ENCODE data around the gene CAD.

Gene CAD

GRCh38 chr2:27225526-27225925, 8.4 kb downstream of the CAD start:
- DNase-seq (ENCODE audit: low read depth in 2 of 2), result no peak

- no peak for DNase-seq (ENCODE audit: low read depth in 2 of 2)
These were observed 10.3 kb downstream of the CAD start for GRCh38 chr2:27227501-27227900.

DNA sequence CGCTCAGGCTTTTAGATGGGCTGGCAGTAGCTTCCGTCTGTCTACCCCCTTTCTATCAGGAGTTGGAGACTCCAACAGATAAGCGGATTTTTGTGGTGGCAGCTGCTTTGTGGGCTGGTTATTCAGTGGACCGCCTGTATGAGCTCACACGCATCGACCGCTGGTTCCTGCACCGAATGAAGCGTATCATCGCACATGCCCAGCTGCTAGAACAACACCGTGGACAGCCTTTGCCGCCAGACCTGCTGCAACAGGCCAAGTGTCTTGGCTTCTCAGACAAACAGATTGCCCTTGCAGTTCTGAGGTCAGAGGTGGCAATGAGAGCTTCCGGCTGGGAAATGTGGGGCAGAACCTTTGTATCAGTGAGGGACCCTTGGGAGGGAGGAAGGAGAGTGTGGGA, 14.8 kb downstream of the CAD start:
- no peak for DNase-seq (ENCODE audit: low read depth in 2 of 2)

- DNase-seq (ENCODE audit: low read depth in 2 of 2), result no peak
These were observed 16.2 kb downstream of the CAD start for GRCh38 chr2:27233341-27233740.

DNA sequence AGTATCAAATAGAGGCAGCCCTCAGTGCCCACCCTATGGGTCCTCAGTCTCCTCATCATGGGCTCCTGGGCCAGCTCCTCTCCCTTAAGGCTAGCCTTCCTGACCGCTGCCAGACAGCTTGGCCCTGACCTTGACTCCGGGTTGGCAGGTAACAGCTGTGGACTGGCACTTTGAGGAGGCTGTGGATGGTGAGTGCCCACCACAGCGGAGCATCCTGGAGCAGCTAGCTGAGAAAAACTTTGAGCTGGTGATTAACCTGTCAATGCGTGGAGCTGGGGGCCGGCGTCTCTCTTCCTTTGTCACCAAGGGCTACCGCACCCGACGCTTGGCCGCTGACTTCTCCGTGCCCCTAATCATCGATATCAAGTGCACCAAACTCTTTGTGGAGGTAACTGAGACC, 19.0 kb downstream of the CAD start:
- no peak for DNase-seq (ENCODE audit: low read depth in 2 of 2)

GRCh38 chr2:27236626-27237025, 19.5 kb downstream of the CAD start:
- DNase-seq (ENCODE audit: low read depth in 2 of 2), result no peak

DNA sequence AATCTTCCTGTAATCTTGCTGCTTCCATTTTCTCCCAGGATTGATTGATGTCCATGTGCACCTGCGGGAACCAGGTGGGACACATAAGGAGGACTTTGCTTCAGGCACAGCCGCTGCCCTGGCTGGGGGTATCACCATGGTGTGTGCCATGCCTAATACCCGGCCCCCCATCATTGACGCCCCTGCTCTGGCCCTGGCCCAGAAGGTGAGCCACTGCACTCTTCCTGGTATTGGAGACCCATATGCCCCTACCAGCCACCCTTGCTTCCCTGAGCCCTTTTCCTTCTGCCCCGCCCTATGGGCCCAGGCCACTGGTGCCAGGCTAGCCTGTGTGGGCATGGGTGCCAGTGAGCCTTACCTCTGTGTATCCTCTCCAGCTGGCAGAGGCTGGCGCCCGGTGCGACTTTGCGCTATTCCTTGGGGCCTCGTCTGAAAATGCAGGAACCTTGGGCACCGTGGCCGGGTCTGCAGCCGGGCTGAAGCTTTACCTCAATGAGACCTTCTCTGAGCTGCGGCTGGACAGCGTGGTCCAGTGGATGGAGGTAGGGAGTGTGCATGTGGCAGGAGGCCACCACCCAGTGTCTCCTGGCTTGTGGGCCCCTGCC, 20.3 kb downstream of the CAD start:
- no peak for DNase-seq (ENCODE audit: low read depth in 2 of 2)

GRCh38 chr2:27238976-27239375, 21.8 kb downstream of the CAD start:
- DNase-seq (ENCODE audit: low read depth in 2 of 2), result no peak

- DNase-seq (ENCODE audit: low read depth in 2 of 2), result no peak
These were observed 23.2 kb downstream of the CAD start for GRCh38 chr2:27240406-27240805.

DNA sequence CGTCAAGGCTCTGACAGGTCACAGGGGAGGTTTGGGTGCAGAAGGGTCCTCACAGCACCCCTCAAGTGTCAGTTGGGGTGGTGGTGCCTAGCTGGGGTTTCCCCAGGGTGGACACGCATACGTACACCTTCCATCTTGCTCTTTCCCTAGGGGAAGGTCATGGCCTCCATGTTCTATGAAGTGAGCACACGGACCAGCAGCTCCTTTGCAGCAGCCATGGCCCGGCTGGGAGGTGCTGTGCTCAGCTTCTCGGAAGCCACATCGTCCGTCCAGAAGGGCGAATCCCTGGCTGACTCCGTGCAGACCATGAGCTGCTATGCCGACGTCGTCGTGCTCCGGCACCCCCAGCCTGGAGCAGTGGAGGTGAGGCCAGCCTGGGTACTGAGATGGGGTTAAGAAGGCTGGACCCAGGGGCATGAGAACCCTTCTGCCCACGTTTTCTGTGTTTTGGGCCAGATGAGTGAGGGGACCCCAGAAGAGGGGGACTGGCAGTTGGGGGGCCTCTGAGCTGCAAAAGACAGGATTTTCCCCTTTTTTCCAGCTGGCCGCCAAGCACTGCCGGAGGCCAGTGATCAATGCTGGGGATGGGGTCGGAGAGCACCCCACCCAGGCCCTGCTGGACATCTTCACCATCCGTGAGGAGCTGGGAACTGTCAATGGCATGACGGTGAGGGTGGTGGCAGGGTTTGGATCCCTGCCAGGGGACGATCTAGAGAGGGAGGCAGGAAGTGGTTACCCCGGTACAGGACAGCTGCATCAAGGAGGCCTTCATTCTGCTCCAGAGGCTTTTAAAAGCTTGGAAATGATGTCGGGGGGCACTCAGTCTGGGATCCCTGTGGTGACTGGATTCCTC, 24.8 kb downstream of the CAD start:
- DNase-seq (ENCODE audit: low read depth in 2 of 2), result no peak

DNA sequence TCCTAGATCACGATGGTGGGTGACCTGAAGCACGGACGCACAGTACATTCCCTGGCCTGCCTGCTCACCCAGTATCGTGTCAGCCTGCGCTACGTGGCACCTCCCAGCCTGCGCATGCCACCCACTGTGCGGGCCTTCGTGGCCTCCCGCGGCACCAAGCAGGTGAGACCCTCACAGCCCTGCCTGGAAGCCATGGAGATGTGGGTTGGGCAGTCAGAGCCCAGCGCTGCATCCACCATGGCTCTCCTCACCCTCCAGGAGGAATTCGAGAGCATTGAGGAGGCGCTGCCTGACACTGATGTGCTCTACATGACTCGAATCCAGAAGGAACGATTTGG, 25.4 kb downstream of the CAD start:
- no peak for DNase-seq (ENCODE audit: low read depth in 2 of 2)

DNA sequence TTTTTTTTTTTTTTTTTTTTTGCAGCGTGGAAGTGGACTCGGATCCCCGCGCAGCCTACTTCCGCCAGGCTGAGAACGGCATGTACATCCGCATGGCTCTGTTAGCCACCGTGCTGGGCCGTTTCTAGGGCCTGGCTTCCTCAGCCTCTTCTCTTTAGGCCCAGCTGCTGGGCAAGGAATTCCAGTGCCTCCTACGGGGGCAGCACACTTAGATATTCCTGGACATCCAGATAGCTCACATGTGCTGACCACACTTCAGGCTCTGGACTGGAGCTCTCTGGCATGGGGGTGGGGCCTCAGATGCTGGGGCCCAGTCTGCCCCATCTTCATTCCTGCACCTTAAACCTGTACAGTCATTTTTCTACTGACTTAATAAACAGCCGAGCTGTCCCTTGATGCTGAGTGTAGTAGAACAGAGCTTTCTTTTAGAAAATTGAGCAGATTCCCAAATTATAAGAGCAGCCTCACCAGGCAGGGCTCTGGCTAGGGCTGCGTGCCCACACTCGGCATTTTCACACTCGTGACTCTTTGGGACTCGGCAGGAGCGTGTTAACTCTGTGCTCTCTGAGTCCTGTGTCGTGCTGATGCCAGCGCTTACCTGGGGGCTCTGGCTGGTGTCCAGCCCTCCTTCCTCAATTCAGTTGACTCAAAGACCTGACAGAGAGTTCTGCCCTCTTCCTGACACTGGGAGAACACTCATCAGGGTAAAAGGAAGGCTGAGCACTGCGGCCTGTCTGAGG, 26.4 kb downstream of the CAD start:
- no peak for DNase-seq (ENCODE audit: low read depth in 2 of 2)

DNA sequence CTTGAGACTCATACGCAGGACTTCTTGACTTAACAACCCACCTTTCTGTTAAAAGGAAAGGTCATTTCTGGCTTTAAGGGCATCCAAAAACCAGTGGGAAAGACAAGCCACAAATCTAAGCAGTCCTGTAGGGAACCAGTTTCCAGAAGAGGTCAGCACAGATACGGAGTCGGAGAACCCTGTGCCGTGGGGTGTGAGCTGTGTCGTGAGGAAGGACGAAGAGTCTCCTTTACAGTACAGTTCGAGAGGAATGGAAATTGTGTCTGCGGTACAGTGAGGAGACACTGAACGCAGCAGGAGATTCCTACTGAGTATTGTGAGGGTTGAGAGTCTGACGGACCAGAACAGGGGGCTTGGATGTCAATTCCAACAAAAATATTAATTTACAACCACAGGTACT, 27.9 kb downstream of the CAD start:
- DNase-seq (ENCODE audit: low read depth in 2 of 2), result no peak

DNA sequence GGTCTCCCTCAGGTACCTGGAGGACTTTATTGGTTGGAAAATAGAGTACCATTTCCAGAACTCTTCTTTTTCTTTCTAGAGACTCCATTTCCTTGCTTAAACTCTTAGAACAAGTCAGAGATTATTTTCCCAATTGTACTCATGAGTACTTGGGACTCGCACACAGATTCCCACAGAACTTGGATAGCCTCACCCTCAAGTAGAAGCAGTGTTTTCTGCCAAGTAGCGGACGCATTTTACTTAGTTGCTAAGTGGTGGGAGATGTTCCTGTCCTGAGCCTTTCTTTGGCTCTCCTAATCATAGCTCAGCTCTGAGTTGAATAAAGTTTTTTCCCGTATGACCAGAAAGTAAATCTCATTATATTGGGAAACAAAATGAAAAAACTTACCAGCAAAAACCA, 28.5 kb downstream of the CAD start:
- DNase-seq (ENCODE audit: low read depth in 2 of 2), result no peak

- no peak for DNase-seq (ENCODE audit: low read depth in 2 of 2)
These were observed 30.7 kb downstream of the CAD start for GRCh38 chr2:27247893-27248292.

DNA sequence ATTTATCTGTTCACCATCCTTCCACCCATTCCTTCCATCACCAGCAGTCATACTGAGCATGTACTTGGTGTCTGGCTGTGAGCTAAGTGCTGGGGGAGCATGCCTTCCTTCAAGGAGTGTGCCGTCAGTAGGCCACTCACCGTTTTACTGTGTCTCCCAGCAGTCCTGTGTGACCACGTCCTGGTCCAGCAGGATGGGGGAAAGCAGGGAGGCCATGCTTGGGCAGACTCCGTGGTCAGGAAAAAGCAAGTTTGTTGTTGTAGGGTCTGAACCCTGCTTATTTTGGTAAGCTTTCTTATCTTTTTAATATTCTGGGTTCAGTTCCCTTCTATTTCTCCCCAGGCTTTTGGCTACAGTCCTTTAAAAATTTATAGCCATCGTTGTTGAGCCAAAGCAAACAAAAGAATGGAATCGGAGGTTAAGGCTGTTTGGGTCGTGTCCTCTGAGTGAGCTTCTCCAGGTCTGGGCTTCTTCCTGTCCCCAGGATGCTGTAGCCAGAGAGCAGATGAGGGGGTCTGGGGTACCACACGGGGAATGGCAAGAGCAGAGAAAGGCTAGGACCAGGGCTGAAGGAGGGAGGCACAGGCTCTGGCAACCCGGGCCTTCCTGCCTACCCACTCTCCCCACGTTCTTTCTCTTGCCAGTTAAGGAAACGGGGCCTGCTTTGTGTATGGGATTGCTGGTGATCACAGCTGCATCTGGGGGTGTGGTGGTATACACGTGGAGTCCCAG, 32.2 kb downstream of the CAD start:
- no peak for DNase-seq (ENCODE audit: low read depth in 2 of 2)

DNA sequence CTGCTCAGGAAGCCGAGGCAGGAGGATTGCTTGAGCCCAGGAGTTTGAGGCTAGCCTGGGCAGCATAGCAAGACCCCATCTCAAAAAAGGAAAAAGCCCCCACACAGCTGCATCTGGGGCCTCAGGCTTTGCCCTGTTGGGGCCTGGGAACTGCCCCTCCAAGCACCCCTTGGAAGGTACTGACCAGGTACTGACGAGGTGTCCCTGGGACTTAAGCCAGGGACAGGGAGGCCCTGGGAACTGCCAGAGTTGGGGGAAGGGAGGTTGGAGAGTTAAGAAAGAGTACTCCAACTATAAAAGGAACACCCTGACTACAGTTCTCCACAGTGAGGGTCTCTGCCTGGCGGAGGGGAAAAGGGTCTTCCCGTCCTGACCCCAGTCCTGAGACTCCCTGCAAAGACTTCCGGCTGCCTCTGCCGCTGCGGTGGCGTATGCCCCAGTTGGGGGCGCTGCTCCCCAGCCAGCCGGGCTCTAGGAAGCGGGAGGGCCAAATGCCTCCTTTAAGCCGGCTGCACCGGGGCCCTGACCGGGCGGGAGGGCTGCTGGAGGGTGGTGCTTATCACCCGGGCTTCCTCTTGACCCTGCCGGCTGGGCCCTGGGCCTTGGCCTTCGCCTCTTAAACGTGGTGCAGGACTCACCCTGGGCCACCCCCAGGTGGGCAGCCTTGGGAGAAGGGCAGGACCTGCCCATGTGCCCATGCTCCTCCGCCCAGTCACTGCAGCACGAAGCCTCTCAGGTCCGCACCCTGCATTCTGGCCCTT, 32.9 kb downstream of the CAD start:
- DNase-seq (ENCODE audit: low read depth in 2 of 2), result peak in 1 of 2 donors; percentile 39

DNA sequence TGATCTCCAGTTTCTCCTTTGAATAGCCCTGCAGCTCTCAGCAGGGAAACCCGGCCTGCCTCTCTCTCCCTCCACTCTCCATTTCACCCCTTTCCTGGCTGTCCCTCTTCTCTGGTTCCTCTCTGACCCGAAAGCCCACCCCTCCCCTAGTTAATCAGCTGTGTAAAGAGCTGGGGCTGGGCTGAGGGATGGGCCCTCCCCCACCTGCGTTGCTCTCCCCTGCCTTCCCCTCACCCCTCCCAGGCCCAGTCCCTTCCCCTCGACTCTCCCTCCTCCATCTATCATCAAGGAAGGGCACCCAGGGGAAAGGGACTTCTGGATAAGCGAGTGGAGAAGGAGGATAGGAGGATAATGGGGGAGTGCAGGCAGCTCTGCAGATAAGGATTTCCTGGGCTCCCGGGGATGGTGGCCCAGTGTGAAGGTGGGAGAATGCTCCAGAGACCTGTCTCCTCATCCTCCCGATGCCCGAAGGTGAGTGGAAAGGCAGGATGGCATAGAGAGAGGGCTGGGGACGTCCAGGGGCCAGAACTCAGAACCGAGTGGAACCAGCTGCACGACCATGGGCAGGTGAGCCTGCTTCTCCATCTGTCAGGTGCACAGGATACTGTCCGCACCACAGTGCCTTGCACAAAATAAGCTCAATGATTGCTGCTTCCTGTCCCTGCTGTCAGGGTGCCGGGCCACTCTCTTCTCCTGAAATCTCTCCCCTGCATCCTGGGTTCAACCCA, 33.6 kb downstream of the CAD start:
- no peak for DNase-seq (ENCODE audit: low read depth in 2 of 2)

- DNase-seq (ENCODE audit: low read depth in 2 of 2), result no peak
These were observed 34.6 kb downstream of the CAD start for GRCh38 chr2:27251766-27252165.

DNA sequence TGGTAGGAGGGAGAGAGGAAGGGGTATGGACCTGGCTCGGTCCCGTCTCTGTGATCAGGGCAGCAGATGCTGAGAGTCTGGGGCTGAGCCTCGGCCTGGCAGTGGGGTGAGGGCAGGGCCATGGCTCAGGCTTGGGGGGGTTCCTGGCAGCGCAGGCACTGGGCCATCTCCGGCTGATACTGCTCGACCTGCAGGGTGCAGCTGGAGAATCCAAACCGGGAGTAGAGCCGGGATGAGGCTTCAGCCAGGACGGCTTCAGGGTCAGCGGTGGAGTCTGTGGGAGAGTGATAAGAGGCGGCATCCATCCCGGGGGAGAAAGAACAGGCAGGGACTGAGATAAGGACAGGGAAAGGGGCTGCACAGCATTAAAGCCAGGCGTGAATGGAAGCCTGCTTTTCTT, 38.0 kb downstream of the CAD start:
- DNase-seq (ENCODE audit: low read depth in 2 of 2), result no peak

DNA sequence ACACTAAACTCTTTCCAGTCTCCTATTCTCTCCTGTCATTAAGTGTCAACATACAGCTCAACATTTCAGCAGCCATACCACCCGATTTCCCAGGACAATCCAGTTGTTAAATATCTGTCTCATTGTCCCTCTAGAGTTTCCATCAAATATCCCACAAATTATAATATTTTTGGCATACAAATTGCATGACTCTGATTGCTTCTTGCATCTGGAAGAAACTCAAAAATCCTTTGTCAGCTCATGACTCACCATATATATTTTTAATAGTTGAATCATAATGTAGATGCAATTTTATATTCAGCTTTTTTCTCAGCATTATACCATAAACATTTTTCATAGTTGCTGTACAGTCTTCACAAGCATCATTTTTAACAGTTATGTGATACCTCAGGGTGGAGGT, 38.5 kb downstream of the CAD start:
- no peak for DNase-seq (ENCODE audit: low read depth in 2 of 2)

Data from stimulated activated CD4-positive, alpha-beta T cell treated with anti-CD3 and anti-CD28 coated beads, Interleukin-1b, Interleukin-23, amount 100 ng/mL, for 4 hours (primary cell).